G401 (cell line): ENCODE results near the gene PRPF39. TPM values are rescaled to one million over a fixed set of nuclear protein-coding genes. Genes with fewer than 3 reads are reported as not detected.
A peak's percentile ranks its signal among the peaks of the same experiment; 100 is the strongest.
"Not testable (repeated sequence)": the region's sequence is repeated elsewhere in the genome, so short reads cannot be mapped to it uniquely, and the experiment has no call there.

ENCODE experiments used
- DNase-seq: peaks from one replicate; pipeline ENCODE4 v3.0.0-alpha.2; 2015; ENCODE audit warnings: low spot score
- in situ Hi-C: cut with HindIII; loops from 2 replicates; pipeline ENCODE4 v1.10.0; 2016; ENCODE audit warnings: low sequenced_read_pairs, mixed read lengths
- total RNA-seq: library from RNA; depleted of rRNA; stranded (reverse); fragments of >200 nt; shearing (Covaris generic); gene quantifications from 2 replicates; pipeline ENCODE4 v1.2.3, GENCODE V29; 2014; rRNA removed

PRPF39 gene
- total RNA-seq, 1 experiment from 2014 or later = 28.3 TPM

DNA sequence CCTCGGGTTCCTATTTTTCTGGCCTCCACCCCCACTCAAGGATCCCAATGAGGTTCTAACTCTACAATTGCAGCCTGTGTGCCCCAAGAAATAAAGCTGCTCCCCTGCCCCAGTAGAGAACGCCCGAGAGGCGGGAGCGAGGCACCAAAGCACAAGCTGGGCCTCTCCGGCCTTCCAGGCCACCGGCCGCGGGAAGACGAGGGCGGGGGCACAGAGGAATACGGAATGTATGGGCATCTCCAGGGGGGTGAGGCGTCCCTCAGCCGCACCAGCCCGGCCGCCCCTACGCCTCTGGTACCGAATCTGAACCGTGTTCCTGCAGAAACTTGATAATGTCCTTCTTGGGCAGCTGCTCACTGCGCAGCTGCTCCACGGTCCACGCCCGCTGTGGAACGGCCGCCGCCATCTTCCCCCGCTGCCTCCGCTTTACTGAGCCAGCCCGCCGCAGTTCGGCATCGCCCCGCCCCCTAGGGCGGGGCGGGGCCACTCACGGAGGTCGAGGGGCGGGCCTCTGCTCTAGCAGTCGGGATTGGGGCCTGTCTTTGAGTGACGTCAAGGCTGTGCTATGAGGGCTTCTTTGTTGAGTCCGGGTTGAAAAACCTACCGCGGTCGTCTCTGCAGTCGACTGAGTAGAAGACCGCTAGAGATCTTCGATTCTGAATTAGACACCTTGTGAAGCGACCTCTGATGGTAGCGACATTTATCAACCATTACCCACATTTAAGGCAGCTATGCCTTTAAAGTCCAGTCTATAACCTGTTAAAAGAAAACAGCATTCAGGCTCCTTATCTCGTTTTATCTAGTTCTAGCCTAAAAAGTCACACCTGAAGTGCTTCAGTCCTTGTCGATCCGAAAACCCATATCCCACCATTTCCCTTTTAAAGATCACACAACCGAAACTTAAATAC lies 50.4 kb downstream of the PRPF39 start, which contains the start of gene FKBP3:
Gene FKBP3, minus strand, starts transcription at position 431 of the 908 bp plus-strand sequence. Its CDS starts 25 bp downstream, at position 406.
- in situ Hi-C loops = no loop called here
- DNase-seq = peak; percentile 100

GRCh38 chr14:45135156-45135555 lies 51.2 kb downstream of the PRPF39 start:
- in situ Hi-C loops = no loop called here
- peak; percentile 34 for DNase-seq

DNA sequence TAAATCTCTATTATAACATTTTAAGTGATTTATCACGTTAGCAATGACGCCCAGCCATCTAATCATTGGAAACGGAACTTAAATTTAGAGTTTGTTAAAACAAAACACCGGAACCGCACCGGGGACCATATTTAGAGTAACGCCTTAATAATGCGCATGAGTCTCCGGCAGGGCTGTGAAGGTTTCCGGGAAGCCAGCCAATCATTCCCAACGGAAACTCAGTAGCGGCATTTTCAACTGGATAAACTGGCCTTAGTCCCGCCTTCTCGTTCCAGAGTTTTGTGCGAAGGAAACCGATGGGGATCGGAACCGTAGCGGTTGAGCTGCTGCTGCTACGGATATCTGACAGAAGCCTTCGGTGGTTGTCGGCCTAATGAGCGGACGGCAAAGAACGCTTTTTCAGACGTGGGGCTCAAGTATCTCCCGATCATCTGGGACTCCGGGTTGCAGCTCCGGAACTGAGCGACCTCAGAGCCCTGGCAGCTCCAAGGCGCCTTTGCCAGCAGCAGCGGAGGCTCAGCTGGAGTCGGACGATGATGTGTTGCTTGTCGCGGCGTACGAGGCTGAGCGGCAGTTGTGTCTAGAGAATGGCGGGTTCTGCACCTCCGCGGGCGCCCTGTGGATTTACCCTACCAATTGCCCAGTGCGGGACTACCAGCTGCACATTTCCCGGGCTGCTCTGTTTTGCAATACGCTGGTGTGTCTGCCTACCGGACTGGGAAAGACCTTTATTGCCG lies 51.9 kb downstream of the PRPF39 start, which contains the start of gene FANCM:
Gene FANCM, plus strand, starts transcription at position 272 of the 737 bp plus-strand sequence. Its CDS starts 102 bp downstream, at position 374.
- in situ Hi-C loops = no loop called here
- peak; percentile 97 for DNase-seq

- no peak for DNase-seq
- in situ Hi-C loops = no loop called here
Measured at GRCh38 chr14:45136399-45136798, 52.5 kb downstream of the PRPF39 start.

GRCh38 chr14:45140661-45141187 lies 56.8 kb downstream of the PRPF39 start:
- in situ Hi-C loops = no loop called here
- no peak for DNase-seq

DNA sequence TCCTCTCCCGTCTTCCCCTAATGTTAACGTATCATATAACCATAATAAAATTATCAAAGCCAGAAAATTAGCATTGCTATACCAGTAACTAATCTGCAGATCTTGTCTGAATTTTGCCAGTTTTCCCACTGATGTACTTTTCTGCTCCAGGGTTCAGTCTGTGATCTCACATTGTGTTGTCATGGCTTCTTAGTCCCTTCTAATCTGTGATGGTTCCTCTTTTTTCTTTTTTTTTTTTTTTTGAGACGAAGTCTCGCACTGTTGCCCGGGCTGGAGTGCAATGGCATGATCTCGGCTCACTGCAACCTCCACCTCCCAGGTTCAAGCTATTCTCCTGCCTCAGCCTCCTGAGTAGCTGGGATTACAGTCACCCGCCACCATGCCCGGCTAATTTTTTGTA lies 58.2 kb downstream of the PRPF39 start:
- DNase-seq, in situ Hi-C loops: not testable (repeated sequence)

- in situ Hi-C loops = no loop called here
- DNase-seq = no peak
Measured at GRCh38 chr14:45144658-45145057, 60.7 kb downstream of the PRPF39 start.

- DNase-seq = no peak
- in situ Hi-C loops = no loop called here
Measured at GRCh38 chr14:45145214-45145613, 61.3 kb downstream of the PRPF39 start.

GRCh38 chr14:45149602-45150001 lies 65.7 kb downstream of the PRPF39 start:
- DNase-seq = no peak
- in situ Hi-C loops = no loop called here

DNA sequence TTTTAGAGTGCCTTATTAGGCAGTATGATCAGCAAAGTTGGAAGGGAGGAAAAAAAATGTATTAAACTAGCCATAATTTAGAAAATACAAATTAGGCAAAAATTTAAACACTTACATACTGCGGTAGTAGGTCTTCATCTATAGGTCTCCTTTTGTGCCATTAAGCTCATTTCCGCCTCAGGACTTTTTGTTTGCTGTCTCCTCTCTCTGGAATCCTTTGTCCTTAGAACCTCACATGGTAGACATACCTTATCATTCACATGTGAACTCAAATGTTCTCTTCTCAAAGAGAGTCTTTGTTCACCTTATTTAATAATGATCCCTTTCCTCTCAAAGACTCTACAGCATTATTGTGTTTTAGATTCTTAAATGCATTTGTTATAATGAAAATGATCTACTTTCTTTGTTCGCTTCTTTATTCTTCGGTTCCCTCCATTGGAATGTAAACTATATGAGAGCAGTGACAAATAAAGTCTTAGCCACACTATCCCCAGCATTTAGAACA lies 66.5 kb downstream of the PRPF39 start:
- in situ Hi-C loops = no loop called here
- DNase-seq = no peak

- in situ Hi-C loops = no loop called here
- no peak for DNase-seq
Measured at GRCh38 chr14:45156067-45156466, 72.2 kb downstream of the PRPF39 start.

Other genes with a start within 250 kb of the PRPF39 start
- 0.68 and 2.7 TPM in 2 replicates for gene KLHL28, start 122.2 kb upstream of the PRPF39 start, total RNA-seq
- gene TOGARAM1, start 121.9 kb upstream of the PRPF39 start, total RNA-seq = 4.4 and 6.8 TPM in 2 replicates
- gene FKBP3, start 50.4 kb downstream of the PRPF39 start, total RNA-seq = 39.7 and 77.7 TPM in 2 replicates
- gene FANCM, start 51.8 kb downstream of the PRPF39 start, total RNA-seq = 4.4 and 4.7 TPM in 2 replicates
- gene MIS18BP1, start 169.1 kb downstream of the PRPF39 start, total RNA-seq = 24.2 and 32.8 TPM in 2 replicates